ENCODE results near the gene UXT. TPM values are rescaled to one million over a fixed set of nuclear protein-coding genes. Genes with fewer than 3 reads are reported as not detected.
"Not testable (repeated sequence)": the region's sequence is repeated elsewhere in the genome, so short reads cannot be mapped to it uniquely, and the experiment has no call there.

UXT gene
- total RNA-seq, 3 donors from 2014 or later = 130 to 155 (median 140) TPM

GRCh38 chrX:47690175-47690574, 31.2 kb upstream of the UXT start:
- intact Hi-C loops (cut with DNase I; ENCODE audit: low total_unique reads) = no loop called here
- H3K9me3 ChIP-seq = no peaks in the 10 kb centered on the region
- DNase-seq (ENCODE audit: low spot score in 2 of 2) = no peak
- no peak overlapping the region for H3K4me3 ChIP-seq
- H3K36me3 ChIP-seq = no peaks in the 10 kb centered on the region
- H3K27me3 ChIP-seq = peaks cover 0 to 53% of the 10 kb centered on the region in 2 donors
- no peaks in the 10 kb centered on the region for H3K4me1 ChIP-seq
- TF ChIP-seq POLR2A (IDR thresholded peaks at IDR 0.05) (no peak), POLR2AphosphoS5 (IDR thresholded peaks at IDR 0.05) (no peak), CTCF (IDR thresholded peaks at IDR 0.05) (no peak)
- no peak overlapping the region for H3K27ac ChIP-seq

GRCh38 chrX:47687263-47687662, 28.3 kb upstream of the UXT start:
- peaks cover 0 to 59% of the 10 kb centered on the region in 2 donors for H3K27me3 ChIP-seq
- TF ChIP-seq POLR2A (IDR thresholded peaks at IDR 0.05) (no peak), CTCF (IDR thresholded peaks at IDR 0.05) (no peak), POLR2AphosphoS5 (IDR thresholded peaks at IDR 0.05) (no peak)
- no peaks in the 10 kb centered on the region for H3K9me3 ChIP-seq
- no peaks in the 10 kb centered on the region for H3K4me1 ChIP-seq
- intact Hi-C loops (cut with DNase I; ENCODE audit: low total_unique reads) = no loop called here
- H3K27ac ChIP-seq = no peak overlapping the region
- DNase-seq (ENCODE audit: low spot score in 2 of 2) = no peak
- H3K4me3 ChIP-seq = no peak overlapping the region
- no peaks in the 10 kb centered on the region for H3K36me3 ChIP-seq

DNA sequence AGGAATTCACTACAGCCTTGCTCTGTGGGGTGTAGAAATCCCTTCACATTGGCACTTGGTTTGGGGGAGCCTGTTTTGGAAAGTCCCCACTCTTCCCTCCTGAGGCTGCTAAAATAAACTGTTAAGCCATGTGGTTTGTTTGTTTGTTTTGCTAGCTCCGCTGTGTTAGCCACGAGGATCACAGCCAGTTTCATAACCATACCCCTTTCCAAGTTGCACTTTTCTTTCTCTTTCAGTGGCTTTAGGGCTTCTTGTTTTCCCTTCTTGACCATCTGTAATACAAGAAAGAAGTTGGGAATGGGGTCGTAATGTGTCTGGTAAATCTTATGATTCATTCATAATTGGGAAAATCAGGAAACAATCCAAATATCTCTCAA, 24.8 kb upstream of the UXT start:
- Histone ChIP-seq H3K9me3 (no peaks in the 10 kb centered on the region), H3K27me3 (peaks cover 0 to 31% of the 10 kb centered on the region in 2 donors), H3K4me3 (no peak overlapping the region), H3K4me1 (no peaks in the 10 kb centered on the region), H3K27ac (no peak overlapping the region), H3K36me3 (no peaks in the 10 kb centered on the region)
- intact Hi-C loops (cut with DNase I; ENCODE audit: low total_unique reads) = no loop called here
- DNase-seq (ENCODE audit: low spot score in 2 of 2) = no peak
- TF ChIP-seq CTCF (IDR thresholded peaks at IDR 0.05) = no peak
- TF ChIP-seq POLR2AphosphoS5 (IDR thresholded peaks at IDR 0.05) = no peak
- TF ChIP-seq POLR2A (IDR thresholded peaks at IDR 0.05) = no peak

GRCh38 chrX:47683184-47683828, 24.3 kb upstream of the UXT start:
- Histone ChIP-seq H3K27ac (no peak overlapping the region), H3K4me1 (no peaks in the 10 kb centered on the region), H3K4me3 (no peak overlapping the region), H3K27me3 (peaks cover 0 to 29% of the 10 kb centered on the region in 2 donors), H3K9me3 (no peaks in the 10 kb centered on the region), H3K36me3 (no peaks in the 10 kb centered on the region)
- TF ChIP-seq CTCF (IDR thresholded peaks at IDR 0.05) = no peak
- no peak for TF ChIP-seq POLR2AphosphoS5 (IDR thresholded peaks at IDR 0.05)
- TF ChIP-seq POLR2A (IDR thresholded peaks at IDR 0.05) = no peak
- intact Hi-C loops (cut with DNase I; ENCODE audit: low total_unique reads) = no loop called here
- DNase-seq (ENCODE audit: low spot score in 2 of 2) = no peak

- H3K4me3 ChIP-seq; H3K4me1 ChIP-seq; H3K9me3 ChIP-seq; DNase-seq (ENCODE audit: low spot score in 2 of 2); intact Hi-C loops (cut with DNase I; ENCODE audit: low total_unique reads); H3K36me3 ChIP-seq; H3K27ac ChIP-seq: not testable (repeated sequence)
- H3K27me3 ChIP-seq = peaks cover 0 to 18% of the 10 kb centered on the region in 2 donors
These were observed 17.2 kb upstream of the UXT start for GRCh38 chrX:47675959-47676859.
